ENCODE measurements around the gene ANKRD12. TPM values are rescaled to one million over a fixed set of nuclear protein-coding genes. Genes with fewer than 3 reads are reported as not detected.

The ANKRD12 gene
- total RNA-seq, 2 experiments from 2014 or later: 62.5 to 68.4 TPM

DNA sequence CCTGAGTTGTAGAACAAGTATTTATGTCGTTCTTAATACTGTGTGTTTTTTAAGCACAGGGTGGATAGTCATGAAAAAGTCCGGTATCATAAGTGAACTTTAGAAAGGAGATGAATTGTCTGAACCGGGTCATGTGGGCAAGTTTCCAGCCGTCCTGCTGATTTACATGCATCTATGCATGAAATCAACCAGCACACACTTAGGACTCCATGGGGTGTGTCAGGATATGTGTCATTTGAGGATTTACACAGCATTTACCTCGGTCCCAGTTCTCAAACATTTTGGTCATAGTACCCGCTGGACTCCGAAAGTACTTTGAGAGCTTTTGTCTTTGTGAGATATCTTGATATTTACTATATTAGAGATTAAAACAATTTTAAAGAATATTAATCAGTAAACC is 150.5 kb downstream of the ANKRD12 start:
- DNase-seq: no peak
- Mint-ChIP-seq H3K4me1 (ENCODE audit: low read depth) (no peaks in the 10 kb centered on the region), H3K9me3 (peaks cover 15% of the 10 kb centered on the region), H3K36me3 (ENCODE audit: low read depth) (peaks cover 20% of the 10 kb centered on the region), H3K4me3 (no peak overlapping the region), H3K27me3 (no peaks in the 10 kb centered on the region), H3K27ac (no peak overlapping the region)
- ATAC-seq: no peak
- TF ChIP-seq, protein P1, sequence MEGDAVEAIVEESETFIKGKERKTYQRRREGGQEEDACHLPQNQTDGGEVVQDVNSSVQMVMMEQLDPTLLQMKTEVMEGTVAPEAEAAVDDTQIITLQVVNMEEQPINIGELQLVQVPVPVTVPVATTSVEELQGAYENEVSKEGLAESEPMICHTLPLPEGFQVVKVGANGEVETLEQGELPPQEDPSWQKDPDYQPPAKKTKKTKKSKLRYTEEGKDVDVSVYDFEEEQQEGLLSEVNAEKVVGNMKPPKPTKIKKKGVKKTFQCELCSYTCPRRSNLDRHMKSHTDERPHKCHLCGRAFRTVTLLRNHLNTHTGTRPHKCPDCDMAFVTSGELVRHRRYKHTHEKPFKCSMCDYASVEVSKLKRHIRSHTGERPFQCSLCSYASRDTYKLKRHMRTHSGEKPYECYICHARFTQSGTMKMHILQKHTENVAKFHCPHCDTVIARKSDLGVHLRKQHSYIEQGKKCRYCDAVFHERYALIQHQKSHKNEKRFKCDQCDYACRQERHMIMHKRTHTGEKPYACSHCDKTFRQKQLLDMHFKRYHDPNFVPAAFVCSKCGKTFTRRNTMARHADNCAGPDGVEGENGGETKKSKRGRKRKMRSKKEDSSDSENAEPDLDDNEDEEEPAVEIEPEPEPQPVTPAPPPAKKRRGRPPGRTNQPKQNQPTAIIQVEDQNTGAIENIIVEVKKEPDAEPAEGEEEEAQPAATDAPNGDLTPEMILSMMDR (IDR thresholded peaks at IDR 0.05): no peak
- intact Hi-C loops (cut with micrococcal nuclease): no loop called here
- POLR2A ChIA-PET: no interaction called here
- CTCF ChIA-PET: no interaction called here

DNA sequence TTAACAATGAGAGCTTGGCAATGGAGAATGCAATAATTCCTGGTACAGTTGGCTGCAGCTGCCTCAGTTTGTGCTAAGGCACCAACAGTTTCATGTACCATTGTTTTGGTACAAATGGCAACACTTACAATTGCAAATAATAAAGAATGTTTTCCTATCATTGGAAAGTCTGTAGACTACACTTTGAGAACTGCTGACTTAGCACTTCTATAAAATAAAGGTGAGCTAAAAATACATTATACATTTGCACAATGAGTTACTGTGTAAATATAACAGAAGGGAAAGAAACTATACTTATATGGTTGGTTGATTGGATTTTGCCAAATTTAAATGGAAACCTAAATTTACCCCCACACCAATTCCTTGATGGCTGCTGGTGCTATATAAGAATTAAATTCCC is 153.1 kb downstream of the ANKRD12 start:
- intact Hi-C loops (cut with micrococcal nuclease): no loop called here
- Mint-ChIP-seq H3K9me3 (peaks cover 32% of the 10 kb centered on the region), H3K36me3 (ENCODE audit: low read depth) (peaks cover 13% of the 10 kb centered on the region), H3K27me3 (no peaks in the 10 kb centered on the region), H3K4me1 (ENCODE audit: low read depth) (no peaks in the 10 kb centered on the region), H3K27ac (no peak overlapping the region), H3K4me3 (no peak overlapping the region)
- ATAC-seq: no peak
- ChIA-PET CTCF (no interaction called here), POLR2A (no interaction called here)
- TF ChIP-seq, protein P1 (IDR thresholded peaks at IDR 0.05): no peak
- no peak for DNase-seq

- Mint-ChIP-seq H3K36me3 (ENCODE audit: low read depth) (peaks cover 13% of the 10 kb centered on the region), H3K4me3 (no peak overlapping the region), H3K4me1 (ENCODE audit: low read depth) (no peaks in the 10 kb centered on the region), H3K9me3 (peaks cover 32% of the 10 kb centered on the region), H3K27me3 (no peaks in the 10 kb centered on the region), H3K27ac (no peak overlapping the region)
- ChIA-PET CTCF (no interaction called here), POLR2A (no interaction called here)
- DNase-seq (no peak), ATAC-seq (no peak)
- intact Hi-C loops (cut with micrococcal nuclease): no loop called here
- TF ChIP-seq, protein P1 (IDR thresholded peaks at IDR 0.05): no peak
These were observed 153.6 kb downstream of the ANKRD12 start for GRCh38 chr18:9290156-9290555.

GRCh38 chr18:9292047-9292446 is 155.5 kb downstream of the ANKRD12 start:
- intact Hi-C loops (cut with micrococcal nuclease): no loop called here
- DNase-seq: no peak
- H3K4me1 Mint-ChIP-seq (ENCODE audit: low read depth): no peaks in the 10 kb centered on the region
- no peaks in the 10 kb centered on the region for H3K27me3 Mint-ChIP-seq
- no peak overlapping the region for H3K4me3 Mint-ChIP-seq
- TF ChIP-seq, protein P1 (IDR thresholded peaks at IDR 0.05): no peak
- ATAC-seq: no peak
- POLR2A ChIA-PET: no interaction called here
- H3K36me3 Mint-ChIP-seq (ENCODE audit: low read depth): peaks cover 12% of the 10 kb centered on the region
- CTCF ChIA-PET: no interaction called here
- no peak overlapping the region for H3K27ac Mint-ChIP-seq
- peaks cover 30% of the 10 kb centered on the region for H3K9me3 Mint-ChIP-seq

GRCh38 chr18:9293948-9294347 is 157.4 kb downstream of the ANKRD12 start:
- Mint-ChIP-seq H3K4me3 (no peak overlapping the region), H3K27ac (no peak overlapping the region), H3K4me1 (ENCODE audit: low read depth) (no peaks in the 10 kb centered on the region), H3K36me3 (ENCODE audit: low read depth) (peaks cover 8% of the 10 kb centered on the region), H3K27me3 (no peaks in the 10 kb centered on the region), H3K9me3 (peaks cover 30% of the 10 kb centered on the region)
- DNase-seq (no peak), ATAC-seq (no peak)
- ChIA-PET CTCF (no interaction called here), POLR2A (interaction anchor here (0.6 kb wide), 2 partner anchors 33 to 54 kb away, joined by 3 read pairs; no protein-coding TSS in a partner anchor)
- TF ChIP-seq, protein P1 (IDR thresholded peaks at IDR 0.05): no peak
- intact Hi-C loops (cut with micrococcal nuclease): no loop called here
